ENCODE measurements around the gene LIPC. TPM values are rescaled to one million over a fixed set of nuclear protein-coding genes. Genes with fewer than 3 reads are reported as not detected.

LIPC gene
- total RNA-seq, 4 donors from 2014 or later, result 0.81 to 4.6 (median 1.8) TPM

DNA sequence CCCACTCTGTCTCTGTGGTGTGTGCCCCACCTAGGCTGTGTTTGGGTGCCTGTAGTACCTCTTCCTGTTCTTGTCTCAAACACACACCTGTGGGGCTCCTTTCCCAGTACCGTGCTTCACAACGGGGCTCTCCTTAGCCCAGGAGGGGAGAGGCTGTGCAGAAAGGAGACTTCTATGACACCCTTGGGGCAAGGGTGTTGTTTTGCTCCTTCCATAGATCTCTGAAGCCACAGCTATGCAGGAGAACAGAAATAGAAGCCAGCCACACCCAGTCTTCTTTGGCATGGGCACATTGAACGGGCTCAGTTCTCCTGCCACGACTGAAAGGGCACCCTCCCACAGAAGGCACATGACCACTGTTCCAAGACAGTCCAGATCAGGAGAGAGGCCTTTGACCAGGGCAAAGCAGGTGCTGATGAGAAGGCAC lies 74.3 kb downstream of the LIPC start:
- WGBS, 2 donors, result 37 to 67% methylated on average over 4 of the region's 4 CpGs
- Histone ChIP-seq H3K27ac (no peak overlapping the region), H3K27me3 (no peaks in the 10 kb centered on the region), H3K4me1 (peaks cover 6 to 11% of the 10 kb centered on the region in 2 donors), H3K36me3 (no peaks in the 10 kb centered on the region), H3K4me3 (replicated peaks in 1 of 3) (no peak overlapping the region), H3K9me3 (no peaks in the 10 kb centered on the region)
- intact Hi-C loops (cut with DNase I), result no loop called here
- peak; percentile 52 to 58 for DNase-seq
- TF ChIP-seq, protein P1, sequence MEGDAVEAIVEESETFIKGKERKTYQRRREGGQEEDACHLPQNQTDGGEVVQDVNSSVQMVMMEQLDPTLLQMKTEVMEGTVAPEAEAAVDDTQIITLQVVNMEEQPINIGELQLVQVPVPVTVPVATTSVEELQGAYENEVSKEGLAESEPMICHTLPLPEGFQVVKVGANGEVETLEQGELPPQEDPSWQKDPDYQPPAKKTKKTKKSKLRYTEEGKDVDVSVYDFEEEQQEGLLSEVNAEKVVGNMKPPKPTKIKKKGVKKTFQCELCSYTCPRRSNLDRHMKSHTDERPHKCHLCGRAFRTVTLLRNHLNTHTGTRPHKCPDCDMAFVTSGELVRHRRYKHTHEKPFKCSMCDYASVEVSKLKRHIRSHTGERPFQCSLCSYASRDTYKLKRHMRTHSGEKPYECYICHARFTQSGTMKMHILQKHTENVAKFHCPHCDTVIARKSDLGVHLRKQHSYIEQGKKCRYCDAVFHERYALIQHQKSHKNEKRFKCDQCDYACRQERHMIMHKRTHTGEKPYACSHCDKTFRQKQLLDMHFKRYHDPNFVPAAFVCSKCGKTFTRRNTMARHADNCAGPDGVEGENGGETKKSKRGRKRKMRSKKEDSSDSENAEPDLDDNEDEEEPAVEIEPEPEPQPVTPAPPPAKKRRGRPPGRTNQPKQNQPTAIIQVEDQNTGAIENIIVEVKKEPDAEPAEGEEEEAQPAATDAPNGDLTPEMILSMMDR (IDR thresholded peaks at IDR 0.05), result no peak
- no peak for TF ChIP-seq POLR2A (IDR thresholded peaks at IDR 0.05)

DNA sequence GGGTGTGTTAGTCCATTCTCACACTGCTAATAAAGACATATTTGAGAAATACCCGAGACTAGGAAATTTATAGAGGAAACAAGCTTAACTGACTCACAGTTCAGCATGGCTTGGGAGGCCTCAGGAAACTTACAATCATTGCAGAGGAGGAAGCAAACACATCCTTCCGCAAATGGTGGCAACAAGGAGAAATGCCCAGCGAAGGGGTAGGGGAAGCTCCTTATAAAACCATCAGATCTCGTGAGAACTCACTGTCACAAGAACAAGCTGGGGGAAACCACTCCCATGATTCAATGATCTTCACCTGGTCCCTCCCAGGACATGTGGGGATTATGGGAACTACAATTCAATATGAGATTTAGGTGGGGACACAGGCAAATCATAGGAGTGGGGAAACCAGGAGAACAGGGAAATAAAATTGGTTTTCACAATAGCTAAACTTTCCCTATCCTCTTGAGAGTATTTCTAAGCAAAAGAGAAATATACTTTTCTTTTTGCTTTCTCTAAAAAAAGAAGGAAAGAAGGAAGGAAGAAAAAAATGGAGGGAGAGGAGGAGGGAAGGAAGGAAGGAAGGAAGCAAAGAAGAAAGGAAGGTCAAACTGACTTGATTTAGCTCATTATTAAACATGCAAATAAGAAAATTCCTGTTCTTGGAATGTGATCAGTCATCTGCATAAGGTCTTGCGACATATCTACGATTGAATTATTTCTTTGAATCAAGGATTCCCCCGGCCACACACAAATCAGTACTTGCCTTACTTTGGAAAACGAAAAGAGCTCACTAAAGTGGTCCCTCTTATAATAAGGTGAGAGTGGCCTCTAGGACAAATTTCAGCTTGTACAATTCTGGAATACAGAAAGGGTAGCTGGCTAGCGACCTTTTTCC lies 75.2 kb downstream of the LIPC start:
- H3K4me3 ChIP-seq (replicated peaks in 1 of 3), result no peak overlapping the region
- no peaks in the 10 kb centered on the region for H3K36me3 ChIP-seq
- no peak overlapping the region for H3K27ac ChIP-seq
- peaks cover 6 to 11% of the 10 kb centered on the region in 2 donors for H3K4me1 ChIP-seq
- no peaks in the 10 kb centered on the region for H3K9me3 ChIP-seq
- DNase-seq, result no peak
- H3K27me3 ChIP-seq, result no peaks in the 10 kb centered on the region
- intact Hi-C loops (cut with DNase I), result no loop called here
- TF ChIP-seq, protein P1 (IDR thresholded peaks at IDR 0.05), result no peak
- TF ChIP-seq POLR2A (IDR thresholded peaks at IDR 0.05), result no peak
- WGBS, 2 donors, result 87 to 88% methylated on average over 9 of the region's 9 CpGs

DNA sequence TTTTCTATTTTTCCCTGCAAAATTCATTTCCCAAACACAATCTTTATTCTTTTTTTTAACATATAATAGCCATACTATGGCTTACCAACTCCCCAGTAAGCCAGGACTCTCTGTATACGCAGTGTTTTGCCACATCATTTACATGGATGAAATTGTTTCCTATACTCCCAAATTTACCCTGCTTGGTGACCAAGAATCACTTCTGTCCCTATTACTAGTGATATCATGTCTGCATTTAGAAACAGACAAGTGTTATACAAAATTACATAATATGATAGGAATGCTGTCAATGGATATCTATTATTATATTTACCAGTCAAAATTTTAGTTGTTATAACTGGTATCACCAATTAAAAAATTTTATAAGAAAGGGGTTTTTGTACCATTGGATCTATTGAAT lies 77.8 kb downstream of the LIPC start:
- no peak for DNase-seq
- Histone ChIP-seq H3K27me3 (no peaks in the 10 kb centered on the region), H3K4me3 (replicated peaks in 1 of 3) (no peak overlapping the region), H3K27ac (no peak overlapping the region), H3K9me3 (no peaks in the 10 kb centered on the region), H3K36me3 (no peaks in the 10 kb centered on the region), H3K4me1 (peaks cover 6 to 11% of the 10 kb centered on the region in 2 donors)
- WGBS, 2 donors, result 93 to 98% methylated on average over 1 of the region's 1 CpG
- TF ChIP-seq, protein P1 (IDR thresholded peaks at IDR 0.05), result no peak
- TF ChIP-seq POLR2A (IDR thresholded peaks at IDR 0.05), result no peak
- intact Hi-C loops (cut with DNase I), result no loop called here

DNA sequence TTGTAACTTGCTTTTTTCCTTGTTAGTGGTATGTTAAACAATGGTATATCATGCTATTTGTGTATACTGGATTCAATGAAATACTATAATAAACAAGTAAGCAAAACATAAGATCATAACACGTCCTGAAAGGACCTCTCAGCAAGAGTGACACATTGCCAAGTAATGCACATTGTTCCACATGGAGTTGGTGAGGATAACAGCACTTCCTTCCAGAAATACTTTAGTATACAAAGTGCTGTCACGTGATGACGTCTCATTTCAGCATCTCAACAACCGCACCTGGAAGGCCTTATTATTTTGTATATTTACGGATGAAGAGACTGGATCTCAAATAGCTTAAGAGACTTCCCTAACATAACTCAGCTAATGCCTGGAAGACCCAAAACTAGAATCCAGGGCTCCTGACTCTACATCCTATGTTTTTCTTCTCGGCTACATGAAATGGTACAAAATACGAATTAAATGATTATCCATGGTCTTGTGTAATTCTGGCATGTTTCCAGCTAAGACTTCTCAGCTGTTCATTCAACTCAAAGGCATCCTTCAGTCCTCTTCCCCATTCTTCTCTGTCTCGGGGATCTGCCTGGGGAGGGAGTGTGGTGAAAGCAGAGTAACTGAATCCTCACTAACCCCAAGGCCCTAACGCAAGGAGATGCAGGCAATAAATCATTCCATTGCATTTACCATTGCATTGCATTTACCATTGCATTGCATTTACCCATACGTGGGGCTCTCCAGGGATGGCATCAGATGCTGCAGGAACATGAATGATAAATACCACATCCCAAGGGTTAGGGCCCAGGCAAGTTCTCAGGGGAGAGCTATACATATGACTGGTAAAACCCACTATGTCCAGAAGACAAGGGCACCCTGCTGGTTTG lies 79.2 kb downstream of the LIPC start:
- WGBS, 2 donors, result 76 to 78% methylated on average over 10 of the region's 10 CpGs
- Histone ChIP-seq H3K4me3 (replicated peaks in 1 of 3) (no peak overlapping the region), H3K27ac (no peak overlapping the region), H3K27me3 (no peaks in the 10 kb centered on the region), H3K4me1 (peaks cover 5 to 7% of the 10 kb centered on the region in 2 donors), H3K36me3 (no peaks in the 10 kb centered on the region), H3K9me3 (no peaks in the 10 kb centered on the region)
- intact Hi-C loops (cut with DNase I), result no loop called here
- TF ChIP-seq, protein P1 (IDR thresholded peaks at IDR 0.05), result no peak
- no peak for TF ChIP-seq POLR2A (IDR thresholded peaks at IDR 0.05)
- no peak for DNase-seq

Measured in thyroid gland (tissue), 4 donors.